Breast epithelium (tissue), 3 donors: ENCODE data around the gene ITPKB.

Experiments
- CTCF ChIP-seq, 3 donors: fragments of 450-650 bp; IDR thresholded peaks; one replicate each; pipeline ENCODE4 v1.5.1; 2016 to 2017; ENCODE audit warnings: antibody characterized with exemption in 3 of 3, mild to moderate bottlenecking in 3 of 3, moderate library complexity in 3 of 3
- POLR2AphosphoS5 ChIP-seq, 3 donors: sonication (generic); formaldehyde crosslinking; IDR thresholded peaks; one replicate each; pipeline ENCODE4 v1.6.1; 2017; ENCODE audit warnings: antibody characterized with exemption in 3 of 3

GRCh38 chr1:226607821-226608220, 131.3 kb downstream of the ITPKB start:
- TF ChIP-seq POLR2AphosphoS5 (IDR thresholded peaks at IDR 0.05) = no peak
- no peak for TF ChIP-seq CTCF (IDR thresholded peaks at IDR 0.05)
